ENCODE measurements around the gene AASDH.

AASDH gene

GRCh38 chr4:56318555-56318954, 68.7 kb downstream of the AASDH start:
- no peak for TF ChIP-seq RARB (CRISPR knock-in tag; IDR thresholded peaks at IDR 0.05)
- no peak for TF ChIP-seq PATZ1 (CRISPR knock-in tag; IDR thresholded peaks at IDR 0.05; ENCODE audit: borderline replicate concordance)

GRCh38 chr4:56317749-56318148, 69.5 kb downstream of the AASDH start:
- TF ChIP-seq ZFP3 (CRISPR knock-in tag; IDR thresholded peaks at IDR 0.05) (no peak), CSDC2 (CRISPR knock-in tag; IDR thresholded peaks at IDR 0.05) (no peak), ZNF8 (CRISPR knock-in tag; IDR thresholded peaks at IDR 0.05) (no peak), RARB (CRISPR knock-in tag; IDR thresholded peaks at IDR 0.05) (no peak), ZNF565 (CRISPR knock-in tag; conservative IDR thresholded peaks at IDR 0.05; ENCODE audit: low read depth) (no peak), CSRNP3 (CRISPR knock-in tag; IDR thresholded peaks at IDR 0.05) (no peak)
- TF ChIP-seq, protein P1, sequence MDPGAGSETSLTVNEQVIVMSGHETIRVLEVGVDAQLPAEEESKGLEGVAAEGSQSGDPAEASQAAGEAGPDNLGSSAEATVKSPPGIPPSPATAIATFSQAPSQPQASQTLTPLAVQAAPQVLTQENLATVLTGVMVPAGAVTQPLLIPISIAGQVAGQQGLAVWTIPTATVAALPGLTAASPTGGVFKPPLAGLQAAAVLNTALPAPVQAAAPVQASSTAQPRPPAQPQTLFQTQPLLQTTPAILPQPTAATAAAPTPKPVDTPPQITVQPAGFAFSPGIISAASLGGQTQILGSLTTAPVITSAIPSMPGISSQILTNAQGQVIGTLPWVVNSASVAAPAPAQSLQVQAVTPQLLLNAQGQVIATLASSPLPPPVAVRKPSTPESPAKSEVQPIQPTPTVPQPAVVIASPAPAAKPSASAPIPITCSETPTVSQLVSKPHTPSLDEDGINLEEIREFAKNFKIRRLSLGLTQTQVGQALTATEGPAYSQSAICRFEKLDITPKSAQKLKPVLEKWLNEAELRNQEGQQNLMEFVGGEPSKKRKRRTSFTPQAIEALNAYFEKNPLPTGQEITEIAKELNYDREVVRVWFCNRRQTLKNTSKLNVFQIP (CRISPR knock-in tag; IDR thresholded peaks at IDR 0.05; ENCODE audit: borderline replicate concordance, low read depth), result no peak
- no peak for ATAC-seq

More at GRCh38 chr4:56318555-56318954, 68.7 kb downstream of the AASDH start:
- ATAC-seq, result no peak

DNA sequence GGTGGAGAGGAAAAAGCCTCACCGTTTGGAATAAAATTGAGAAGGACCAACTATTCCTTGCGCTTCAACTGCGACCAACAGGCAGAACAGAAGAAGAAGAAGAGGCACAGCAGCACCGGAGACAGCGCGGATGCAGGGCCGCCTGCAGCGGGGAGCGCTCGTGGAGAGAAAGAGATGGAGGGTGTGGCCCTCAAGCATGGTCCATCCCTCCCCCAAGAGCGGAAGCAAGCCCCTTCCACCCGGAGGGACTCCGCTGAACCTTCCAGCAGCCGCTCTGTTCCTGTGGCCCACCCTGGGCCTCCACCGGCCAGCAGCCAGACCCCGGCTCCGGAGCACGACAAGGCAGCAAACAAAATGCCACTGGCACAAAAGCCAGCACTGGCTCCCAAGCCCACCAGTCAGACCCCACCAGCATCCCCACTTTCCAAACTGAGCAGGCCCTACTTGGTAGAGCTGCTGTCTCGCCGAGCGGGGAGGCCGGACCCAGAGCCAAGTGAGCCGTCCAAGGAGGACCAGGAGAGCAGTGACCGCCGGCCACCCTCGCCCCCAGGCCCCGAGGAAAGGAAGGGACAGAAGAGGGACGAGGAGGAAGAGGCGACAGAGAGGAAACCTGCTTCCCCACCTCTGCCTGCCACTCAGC, 71.2 kb downstream of the AASDH start:
- no peak for TF ChIP-seq SNAI2 (CRISPR knock-in tag; IDR thresholded peaks at IDR 0.05)
- TF ChIP-seq ZNF565 (CRISPR knock-in tag; conservative IDR thresholded peaks at IDR 0.05; ENCODE audit: low read depth), result no peak
- TF ChIP-seq, protein P1 (CRISPR knock-in tag; IDR thresholded peaks at IDR 0.05; ENCODE audit: borderline replicate concordance, low read depth), result no peak
- no peak for TF ChIP-seq ISL1 (CRISPR knock-in tag; IDR thresholded peaks at IDR 0.05)
- TF ChIP-seq ZNF70 (CRISPR knock-in tag; IDR thresholded peaks at IDR 0.05), result no peak
- TF ChIP-seq TCF4 (CRISPR knock-in tag; IDR thresholded peaks at IDR 0.05; ENCODE audit: borderline replicate concordance), result no peak
- no peak for TF ChIP-seq ZC3H10 (CRISPR knock-in tag; IDR thresholded peaks at IDR 0.05)
- ATAC-seq, result no peak

DNA sequence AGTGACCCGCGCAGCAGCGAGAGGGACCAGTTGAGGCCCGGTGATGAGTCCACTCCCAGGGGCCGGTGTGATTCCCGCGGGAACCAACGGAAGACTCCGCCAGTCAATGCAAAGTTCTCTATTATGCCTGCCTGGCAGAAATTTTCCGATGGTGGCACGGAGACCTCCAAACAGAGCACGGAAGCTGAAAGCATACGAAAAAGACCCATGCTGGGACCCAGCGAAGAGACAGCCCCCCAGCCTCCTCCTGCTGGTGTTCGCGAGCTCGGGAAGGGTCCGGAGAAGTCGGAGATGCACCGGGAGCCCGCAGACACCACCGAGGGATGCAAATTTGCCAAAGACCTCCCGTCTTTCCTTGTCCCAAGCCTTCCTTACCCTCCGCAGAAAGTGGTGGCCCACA, 71.7 kb downstream of the AASDH start:
- ATAC-seq, result no peak
- TF ChIP-seq SNAI2 (CRISPR knock-in tag; IDR thresholded peaks at IDR 0.05) (no peak), ZFP3 (CRISPR knock-in tag; IDR thresholded peaks at IDR 0.05) (no peak), ISL1 (CRISPR knock-in tag; IDR thresholded peaks at IDR 0.05) (no peak), ZFP30 (CRISPR knock-in tag; IDR thresholded peaks at IDR 0.05) (no peak), ESRRG (CRISPR knock-in tag; IDR thresholded peaks at IDR 0.05) (no peak), RARB (CRISPR knock-in tag; IDR thresholded peaks at IDR 0.05) (no peak), TSHZ2 (CRISPR knock-in tag; IDR thresholded peaks at IDR 0.05) (no peak), CSDC2 (CRISPR knock-in tag; IDR thresholded peaks at IDR 0.05) (no peak), OSR1 (CRISPR knock-in tag; IDR thresholded peaks at IDR 0.05) (no peak), BACH2 (CRISPR knock-in tag; IDR thresholded peaks at IDR 0.05; ENCODE audit: borderline replicate concordance) (no peak), TCF4 (CRISPR knock-in tag; IDR thresholded peaks at IDR 0.05; ENCODE audit: borderline replicate concordance) (no peak), GLIS3 (CRISPR knock-in tag; IDR thresholded peaks at IDR 0.05) (no peak)
